IPS-18a (cell line): Measurements from ENCODE around the gene MXI1.

Source experiments
- H3K27ac ChIP-seq: one replicate; pipeline ENCODE4 v1.5.1; 2013; ENCODE audit warnings: low read length
- H3K27me3 ChIP-seq: one replicate; pipeline ENCODE4 v1.6.1; 2013; ENCODE audit warnings: mild to moderate bottlenecking, low read length; ENCODE audit not compliant: control insufficient read depth, insufficient read depth
- H3K36me3 ChIP-seq: one replicate; pipeline ENCODE4 v1.6.1; 2013; ENCODE audit warnings: low read depth, low read length; ENCODE audit not compliant: control insufficient read depth
- H3K4me1 ChIP-seq: one replicate; pipeline ENCODE4 v1.6.1; 2013; ENCODE audit warnings: low read depth, low read length; ENCODE audit not compliant: control insufficient read depth
- H3K4me3 ChIP-seq: one replicate; pipeline ENCODE4 v1.5.1; 2013; ENCODE audit warnings: low read length
- H3K9ac ChIP-seq: one replicate; pipeline ENCODE4 v1.6.1; 2013; ENCODE audit warnings: mild to moderate bottlenecking, low read length, moderate library complexity
- H3K9me3 ChIP-seq: one replicate; pipeline ENCODE4 v1.6.1; 2013; ENCODE audit warnings: low read depth, low read length; ENCODE audit not compliant: control insufficient read depth

Gene MXI1

GRCh38 chr10:110209454-110209925, 2.1 kb downstream of the MXI1 start:
- Histone ChIP-seq H3K9ac (no peak overlapping the region), H3K4me1 (peaks cover 20% of the 10 kb centered on the region), H3K9me3 (no peaks in the 10 kb centered on the region), H3K27me3 (peaks cover 89% of the 10 kb centered on the region), H3K36me3 (no peaks in the 10 kb centered on the region), H3K4me3 (peak overlapping the region; percentile 80), H3K27ac (no peak overlapping the region)

DNA sequence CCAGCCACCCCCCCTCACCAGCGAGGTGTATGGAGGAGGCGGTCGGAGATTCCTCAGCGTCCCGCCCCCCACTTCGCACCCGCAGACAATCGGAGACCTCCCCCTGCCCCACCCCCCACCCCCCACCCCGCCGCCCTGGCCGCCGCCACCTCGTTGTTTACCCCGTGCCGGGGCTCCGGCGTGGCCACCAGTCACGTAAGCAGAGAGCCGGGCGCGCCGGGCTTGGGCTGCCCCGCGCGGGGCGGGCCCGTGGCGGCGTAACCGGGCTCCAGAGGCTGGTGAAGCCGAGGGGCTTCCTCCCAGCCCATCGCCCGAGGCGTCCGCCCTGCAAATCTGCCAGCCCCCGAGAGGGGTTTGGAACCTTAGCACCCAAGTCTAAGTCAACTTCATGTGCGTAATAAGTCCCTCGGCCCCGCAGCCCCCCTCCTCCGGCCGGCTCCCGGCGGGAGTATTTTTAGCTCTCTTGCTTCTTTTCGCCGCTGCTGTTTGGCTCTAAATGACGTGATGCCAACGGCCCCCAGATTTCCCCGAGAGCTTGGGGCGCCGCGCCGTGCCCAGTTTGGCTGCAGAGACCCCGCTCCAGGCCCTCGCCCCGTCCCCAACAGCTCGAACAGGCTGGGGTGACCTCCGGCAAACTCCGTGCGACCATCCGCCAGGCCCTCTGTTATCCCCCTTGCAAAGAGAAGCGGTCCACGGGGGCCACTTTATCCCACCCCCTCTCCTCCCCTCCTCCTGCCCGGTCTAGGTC, 2.7 kb downstream of the MXI1 start:
- H3K9me3 ChIP-seq: no peaks in the 10 kb centered on the region
- H3K9ac ChIP-seq: peak overlapping the region; percentile 84
- H3K27ac ChIP-seq: no peak overlapping the region
- peaks cover 17% of the 10 kb centered on the region for H3K4me1 ChIP-seq
- no peaks in the 10 kb centered on the region for H3K36me3 ChIP-seq
- H3K4me3 ChIP-seq: peak overlapping the region; percentile 80
- H3K27me3 ChIP-seq: peaks cover 84% of the 10 kb centered on the region

GRCh38 chr10:110210674-110211464, 3.5 kb downstream of the MXI1 start:
- Histone ChIP-seq H3K4me3 (peak overlapping the region; percentile 80), H3K27ac (no peak overlapping the region), H3K9ac (peak overlapping the region; percentile 84), H3K9me3 (no peaks in the 10 kb centered on the region), H3K27me3 (peaks cover 78% of the 10 kb centered on the region), H3K4me1 (peaks cover 10% of the 10 kb centered on the region), H3K36me3 (no peaks in the 10 kb centered on the region)

GRCh38 chr10:110211465-110211843, 4.0 kb downstream of the MXI1 start:
- Histone ChIP-seq H3K4me1 (peaks cover 10% of the 10 kb centered on the region), H3K27ac (no peak overlapping the region), H3K9ac (peak overlapping the region; percentile 84), H3K9me3 (no peaks in the 10 kb centered on the region), H3K27me3 (peaks cover 75% of the 10 kb centered on the region), H3K36me3 (no peaks in the 10 kb centered on the region), H3K4me3 (peak overlapping the region; percentile 80)

GRCh38 chr10:110212119-110213006, 5.0 kb downstream of the MXI1 start:
- H3K27me3 ChIP-seq: peaks cover 67% of the 10 kb centered on the region
- H3K9ac ChIP-seq: no peak overlapping the region
- H3K9me3 ChIP-seq: no peaks in the 10 kb centered on the region
- H3K36me3 ChIP-seq: no peaks in the 10 kb centered on the region
- no peak overlapping the region for H3K27ac ChIP-seq
- H3K4me3 ChIP-seq: no peak overlapping the region
- H3K4me1 ChIP-seq: peaks cover 10% of the 10 kb centered on the region

DNA sequence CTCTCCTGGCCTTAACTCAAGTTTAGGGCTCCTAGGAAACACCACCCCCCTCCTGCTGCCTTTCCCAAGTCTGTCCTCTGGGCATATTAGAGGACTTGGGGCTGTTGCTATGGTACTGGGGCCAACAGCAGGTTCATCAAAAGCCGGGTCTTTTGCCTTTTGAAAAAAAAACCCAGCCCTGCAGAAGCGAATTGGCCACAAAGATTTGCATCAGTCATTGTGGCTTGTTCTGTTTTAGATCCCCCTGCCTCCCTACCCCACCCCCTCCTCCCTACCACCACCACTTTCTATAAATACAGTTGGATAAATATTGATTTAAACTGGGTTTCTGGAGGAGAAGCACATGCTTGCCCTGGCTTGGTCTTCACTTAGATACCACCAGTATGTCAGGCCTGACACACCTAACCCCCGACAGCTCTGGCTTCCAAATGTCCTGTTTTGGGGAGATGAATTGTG, 7.0 kb downstream of the MXI1 start:
- Histone ChIP-seq H3K9ac (no peak overlapping the region), H3K27me3 (peaks cover 51% of the 10 kb centered on the region), H3K4me1 (peaks cover 6% of the 10 kb centered on the region), H3K4me3 (no peak overlapping the region), H3K27ac (no peak overlapping the region), H3K36me3 (no peaks in the 10 kb centered on the region), H3K9me3 (no peaks in the 10 kb centered on the region)

DNA sequence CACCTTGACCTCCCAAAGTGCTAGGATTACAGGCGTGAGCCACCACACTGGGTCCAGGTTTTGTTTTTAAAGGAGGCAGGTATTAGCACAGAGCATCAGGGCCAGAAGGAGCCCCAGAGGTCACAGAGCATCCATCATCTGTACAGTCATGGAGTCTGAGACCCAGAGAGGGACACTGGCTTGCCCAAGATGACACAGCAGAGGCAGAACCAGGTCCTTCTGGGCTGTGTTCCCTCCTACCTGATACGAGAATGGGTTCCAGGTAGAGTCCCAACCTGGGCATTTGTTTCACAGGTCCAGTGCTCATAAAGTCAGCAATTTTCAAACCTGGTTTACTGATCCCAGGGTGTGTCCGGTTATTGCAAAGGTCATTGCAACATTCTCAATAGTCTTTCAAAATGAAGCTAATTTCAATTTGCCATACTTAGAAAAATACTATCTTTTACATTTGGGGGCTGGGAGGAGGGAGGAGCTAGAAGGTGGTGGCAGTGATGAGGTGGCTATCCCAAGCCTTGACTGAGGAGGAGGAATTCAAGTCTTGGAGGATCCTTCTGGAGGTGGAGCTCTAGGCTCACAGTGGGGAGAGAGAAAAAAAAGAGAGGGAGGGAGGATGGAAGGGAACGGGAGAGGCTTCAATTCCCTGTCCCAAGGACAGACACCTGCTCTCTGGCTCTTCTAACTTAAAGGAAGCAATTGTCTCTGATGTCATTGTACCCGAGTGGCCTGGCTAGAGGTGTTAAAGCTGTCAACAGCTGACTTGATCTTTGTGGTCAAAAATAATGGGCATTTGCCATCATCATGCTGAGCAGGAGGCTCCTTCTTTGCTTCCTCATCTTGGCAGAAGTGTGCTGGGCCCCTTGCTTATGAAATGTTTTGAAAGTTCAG, 8.1 kb downstream of the MXI1 start:
- Histone ChIP-seq H3K4me3 (no peak overlapping the region), H3K9ac (no peak overlapping the region), H3K36me3 (no peaks in the 10 kb centered on the region), H3K27ac (no peak overlapping the region), H3K9me3 (no peaks in the 10 kb centered on the region), H3K27me3 (peaks cover 41% of the 10 kb centered on the region), H3K4me1 (peaks cover 3% of the 10 kb centered on the region)

GRCh38 chr10:110216240-110216639, 8.8 kb downstream of the MXI1 start:
- Histone ChIP-seq H3K27me3 (peaks cover 45% of the 10 kb centered on the region), H3K27ac (no peak overlapping the region), H3K4me1 (peaks cover 5% of the 10 kb centered on the region), H3K9me3 (no peaks in the 10 kb centered on the region), H3K36me3 (no peaks in the 10 kb centered on the region), H3K4me3 (no peak overlapping the region), H3K9ac (no peak overlapping the region)

- no peak overlapping the region for H3K27ac ChIP-seq
- no peak overlapping the region for H3K4me3 ChIP-seq
- H3K36me3 ChIP-seq: no peaks in the 10 kb centered on the region
- no peak overlapping the region for H3K9ac ChIP-seq
- H3K4me1 ChIP-seq: peaks cover 9% of the 10 kb centered on the region
- no peaks in the 10 kb centered on the region for H3K9me3 ChIP-seq
- H3K27me3 ChIP-seq: peaks cover 45% of the 10 kb centered on the region
Observed at GRCh38 chr10:110216942-110217661, 9.7 kb downstream of the MXI1 start.

DNA sequence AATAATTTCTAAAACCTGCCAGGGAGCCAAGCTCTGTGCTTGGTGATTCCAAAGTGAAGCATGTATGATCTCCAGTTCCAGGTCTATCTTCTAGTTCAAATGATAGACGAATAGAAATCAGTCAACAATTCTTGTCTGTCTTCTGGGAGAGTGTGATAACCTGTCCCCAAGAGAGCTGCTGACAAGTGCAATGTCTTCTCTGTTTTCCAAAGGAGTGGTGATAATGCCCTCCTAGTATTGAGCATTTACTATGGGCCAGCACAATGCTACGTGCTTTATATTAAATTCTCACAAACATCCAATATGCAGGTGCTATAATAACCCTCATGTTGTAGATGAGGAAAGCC, 10.2 kb downstream of the MXI1 start:
- no peak overlapping the region for H3K9ac ChIP-seq
- no peak overlapping the region for H3K27ac ChIP-seq
- H3K9me3 ChIP-seq: no peaks in the 10 kb centered on the region
- H3K27me3 ChIP-seq: peaks cover 45% of the 10 kb centered on the region
- H3K4me1 ChIP-seq: peaks cover 15% of the 10 kb centered on the region
- no peak overlapping the region for H3K4me3 ChIP-seq
- H3K36me3 ChIP-seq: no peaks in the 10 kb centered on the region
